Hematopoietic multipotent progenitor cell treated with erythropoietin and hydrocortisone succinate and interleukin-3 and kit ligand, for 15 days (in vitro differentiated cells): Measurements from ENCODE around the gene OSBPL5.
A peak's percentile ranks its signal among the peaks of the same experiment; 100 is the strongest.

Source experiments
- DNase-seq: peaks from one replicate; pipeline ENCODE4 v3.0.0-alpha.2; 2015; ENCODE audit warnings: low spot score

OSBPL5 gene

DNA sequence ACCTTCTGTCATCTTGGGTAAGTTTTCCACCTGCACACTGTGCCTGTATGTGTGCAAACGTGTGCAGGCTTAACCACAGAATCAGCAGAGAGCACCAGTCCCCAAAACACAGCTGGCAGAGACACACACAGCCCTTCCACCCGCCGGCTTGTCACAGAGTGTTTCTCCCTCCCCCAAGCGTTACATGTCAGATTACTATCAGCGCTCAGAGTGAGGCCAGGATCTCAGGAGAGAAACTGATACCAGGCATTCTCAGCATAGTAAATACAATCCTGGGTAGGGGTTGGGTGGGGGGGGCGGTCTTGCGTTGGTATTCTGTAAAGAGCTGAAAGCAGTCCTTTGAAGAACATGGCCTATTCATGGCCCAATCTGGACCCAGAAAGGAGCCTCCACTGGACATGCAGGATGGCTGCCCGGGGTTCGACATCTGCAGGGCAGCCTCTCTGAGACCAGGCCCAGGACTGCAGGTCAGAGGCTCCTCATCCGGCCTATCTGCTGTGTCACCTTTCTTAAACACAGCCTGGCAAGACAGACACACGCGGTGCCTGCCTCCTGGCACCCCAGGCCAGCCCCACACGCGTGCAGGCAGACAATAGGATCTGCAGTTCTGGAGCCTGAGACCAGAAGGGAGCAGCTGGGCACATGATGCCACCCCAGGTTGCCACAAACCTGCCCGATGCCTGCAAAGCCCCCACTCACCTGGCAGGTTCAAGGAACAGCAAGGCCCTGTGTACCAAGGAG is 1.7 kb downstream of the OSBPL5 start:
- DNase-seq: no peak

DNA sequence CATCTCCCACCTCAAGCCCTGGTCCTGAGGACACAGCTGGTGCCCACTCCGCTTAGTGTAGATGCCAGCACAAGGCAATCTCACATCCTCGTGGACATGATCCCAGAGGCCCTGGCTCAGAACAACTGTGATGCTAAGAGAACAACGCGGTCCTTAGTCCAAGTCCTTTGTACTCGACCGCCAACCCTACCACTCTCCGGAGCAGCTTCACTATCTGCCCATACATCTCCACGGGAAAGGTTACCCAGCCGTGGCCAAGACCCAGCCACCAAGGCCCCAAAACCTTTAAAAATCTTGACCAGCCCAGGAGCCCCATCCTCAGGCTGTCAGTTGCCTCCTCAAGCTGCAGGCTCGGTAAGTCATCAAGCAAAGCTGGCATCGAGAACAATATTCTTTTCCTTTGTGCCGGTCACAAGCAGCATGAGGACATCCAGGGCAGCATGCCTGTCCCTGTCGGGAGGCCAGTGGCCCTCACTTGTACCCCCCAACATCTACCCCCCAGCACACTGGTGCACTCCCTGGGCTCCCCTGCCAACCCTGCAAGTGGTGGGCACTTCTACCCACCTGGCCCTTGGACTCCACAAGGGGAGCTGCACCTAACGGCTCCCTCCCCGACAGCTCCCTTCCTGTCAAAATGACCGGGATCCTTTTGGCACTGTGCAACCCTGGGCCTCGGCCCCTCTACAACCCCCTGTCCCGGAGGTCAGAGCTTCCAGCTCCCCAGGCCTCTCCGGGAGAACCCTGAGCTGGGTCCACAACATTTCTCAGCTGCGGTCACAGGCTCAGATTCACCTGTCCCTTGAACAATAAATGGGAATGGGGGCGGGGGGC is 2.5 kb downstream of the OSBPL5 start:
- no peak for DNase-seq

GRCh38 chr11:3161720-3162409 is 3.2 kb downstream of the OSBPL5 start:
- no peak for DNase-seq

DNA sequence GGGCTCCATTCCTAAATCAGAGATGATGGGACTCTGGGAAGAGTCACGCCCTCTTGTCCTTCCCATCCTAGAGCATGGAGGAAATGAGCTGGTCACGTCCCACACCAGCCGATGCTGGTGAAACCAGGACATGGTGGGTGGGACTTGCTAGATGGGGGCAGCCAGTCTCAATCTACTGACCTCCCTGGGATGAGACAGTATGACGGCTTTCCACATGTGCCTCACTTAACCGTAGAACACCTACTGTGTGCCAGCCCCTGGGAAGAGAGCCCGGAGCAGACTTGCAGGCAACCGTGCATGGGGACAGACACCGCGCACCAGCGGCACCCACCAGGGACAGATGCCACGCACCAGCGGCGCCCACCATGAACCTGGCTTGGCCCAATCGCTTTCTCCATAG is 3.8 kb downstream of the OSBPL5 start:
- no peak for DNase-seq

GRCh38 chr11:3160252-3161031 is 4.7 kb downstream of the OSBPL5 start:
- peak; percentile 30 for DNase-seq

GRCh38 chr11:3159296-3160190 is 5.6 kb downstream of the OSBPL5 start:
- no peak for DNase-seq

- DNase-seq: no peak
Measured at GRCh38 chr11:3158821-3159220, 6.3 kb downstream of the OSBPL5 start.

DNA sequence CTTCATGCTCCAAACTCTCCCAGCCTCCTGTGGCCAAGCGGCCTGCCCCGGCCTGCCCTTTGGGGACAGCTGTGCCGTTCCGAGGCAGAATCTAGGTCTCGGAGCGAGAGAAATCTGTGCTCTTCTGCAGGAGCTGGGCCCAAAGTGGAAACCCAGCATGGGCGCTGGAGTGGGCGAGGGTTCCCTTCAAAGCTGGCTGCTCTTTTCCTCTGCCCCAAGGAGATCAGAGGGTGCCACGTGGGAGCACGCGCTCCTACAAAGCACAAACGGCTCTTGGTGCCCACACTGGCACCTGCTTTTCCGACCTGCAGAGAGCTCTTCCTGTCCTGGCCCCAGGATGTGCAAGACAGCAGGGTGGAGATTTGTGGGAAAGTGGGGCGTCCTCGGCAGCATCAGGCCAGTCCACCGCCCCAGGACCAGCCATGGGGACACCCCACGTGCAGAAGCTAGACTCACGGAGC is 6.9 kb downstream of the OSBPL5 start:
- no peak for DNase-seq

DNA sequence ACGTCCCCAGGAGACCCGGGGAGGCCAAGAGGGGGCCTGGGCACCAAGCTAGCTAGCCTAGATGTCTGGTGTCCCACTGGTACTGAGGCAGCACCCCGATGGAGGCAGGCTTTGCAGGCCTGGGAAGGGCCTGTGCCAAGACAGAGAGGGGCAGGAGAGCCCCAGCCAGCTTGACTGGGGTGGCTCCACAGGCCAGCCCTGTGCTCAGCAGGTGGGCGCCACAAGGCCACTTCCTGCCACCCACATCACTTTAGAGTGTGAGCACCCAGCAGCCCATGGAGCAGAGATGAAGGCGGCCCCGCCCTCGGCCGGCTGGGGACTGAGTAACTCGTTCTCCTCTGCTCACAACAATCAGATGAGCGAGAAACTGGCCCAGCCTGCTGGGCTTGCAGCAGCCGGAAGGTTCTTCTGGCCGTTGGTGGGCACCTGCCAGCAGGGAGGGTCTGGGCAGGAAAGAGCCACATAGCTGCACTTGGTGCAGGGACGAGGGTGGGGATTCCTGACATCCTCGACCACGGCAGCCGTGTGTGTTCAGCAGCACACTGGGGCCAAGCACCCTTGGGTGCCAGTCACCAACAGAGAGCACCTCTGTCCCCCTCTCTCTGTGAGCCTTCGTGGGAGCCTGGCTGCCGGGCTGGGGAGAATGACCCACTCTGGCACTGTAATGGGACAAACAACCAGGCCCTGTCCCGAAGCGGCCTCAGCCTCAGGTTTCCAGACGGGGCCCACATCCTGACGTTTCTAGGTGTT is 7.6 kb downstream of the OSBPL5 start:
- no peak for DNase-seq

- no peak for DNase-seq
Measured at GRCh38 chr11:3156661-3157311, 8.3 kb downstream of the OSBPL5 start.

DNA sequence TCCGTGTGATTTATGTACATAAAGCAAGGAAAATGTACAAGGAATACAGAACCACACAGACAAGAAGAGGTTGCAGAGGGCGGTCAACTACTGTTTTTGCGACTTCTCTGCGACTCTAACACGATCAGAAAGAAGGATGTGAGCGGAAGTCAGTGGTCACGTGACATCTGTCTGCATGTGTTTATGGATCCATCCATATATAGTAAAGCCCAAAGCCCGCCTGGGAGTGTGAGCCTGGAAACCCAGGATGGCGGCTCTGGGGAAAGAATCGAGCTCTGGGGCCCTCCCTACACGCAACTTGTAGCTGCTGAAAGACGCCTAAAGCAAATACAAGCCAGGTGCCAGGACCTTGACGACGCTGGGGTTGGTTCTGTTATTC is 8.8 kb downstream of the OSBPL5 start:
- DNase-seq: no peak

- DNase-seq: no peak
Measured at GRCh38 chr11:3155691-3156258, 9.3 kb downstream of the OSBPL5 start.

GRCh38 chr11:3155216-3155615 is 9.9 kb downstream of the OSBPL5 start:
- DNase-seq: no peak

GRCh38 chr11:3154001-3154599 is 11.0 kb downstream of the OSBPL5 start:
- no peak for DNase-seq

GRCh38 chr11:3153291-3153861 is 11.7 kb downstream of the OSBPL5 start:
- no peak for DNase-seq

DNA sequence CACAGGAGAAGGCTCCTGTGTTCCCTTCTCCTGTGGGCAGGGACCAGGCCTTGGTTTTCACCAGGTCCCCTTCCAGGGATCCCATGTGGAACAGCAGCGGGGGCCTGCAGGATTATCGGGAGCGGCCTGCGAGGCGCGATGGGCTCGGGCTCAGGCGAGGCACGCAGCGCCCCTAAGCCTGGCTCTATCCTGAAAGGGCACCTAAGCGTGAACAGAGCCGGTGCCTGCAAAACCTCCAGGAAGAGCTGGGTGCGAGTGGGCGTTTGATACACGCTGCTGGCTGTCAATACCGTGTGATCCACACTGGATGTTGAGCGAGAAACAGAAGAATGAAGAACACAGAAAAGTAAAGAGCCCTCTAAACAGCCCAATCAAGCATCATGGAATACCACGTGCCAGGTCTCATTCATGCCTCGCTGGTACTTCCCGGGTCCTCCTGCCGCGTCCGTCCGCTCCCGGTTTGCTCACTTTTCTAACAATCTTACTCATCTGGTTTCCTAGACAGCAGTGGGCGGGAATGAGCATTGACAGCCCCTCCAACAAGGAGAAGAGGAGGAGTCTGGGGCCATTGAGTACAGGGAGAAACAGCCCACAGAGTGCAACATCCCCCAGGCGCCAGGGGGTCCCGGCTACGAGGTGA is 12.5 kb downstream of the OSBPL5 start:
- no peak for DNase-seq

DNA sequence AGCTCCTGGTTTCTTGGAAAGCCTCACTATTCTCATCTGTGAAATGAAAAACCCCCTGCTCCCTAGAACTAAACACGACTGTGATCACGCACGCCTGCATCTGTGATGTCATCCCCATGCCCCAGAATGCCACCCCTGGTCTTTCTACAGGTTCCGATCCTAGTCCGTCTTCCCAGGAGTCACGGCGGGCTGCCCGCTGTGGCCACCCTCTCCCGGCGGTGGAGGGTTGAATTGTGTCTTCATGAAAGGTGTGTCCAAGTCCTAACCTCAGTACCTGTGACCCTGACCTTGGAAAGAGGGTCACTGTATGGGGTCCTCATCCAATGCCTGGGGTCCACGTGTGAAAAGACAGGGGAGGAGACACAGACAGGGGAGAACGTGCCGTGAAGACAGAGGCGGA is 14.4 kb downstream of the OSBPL5 start:
- DNase-seq: no peak

DNA sequence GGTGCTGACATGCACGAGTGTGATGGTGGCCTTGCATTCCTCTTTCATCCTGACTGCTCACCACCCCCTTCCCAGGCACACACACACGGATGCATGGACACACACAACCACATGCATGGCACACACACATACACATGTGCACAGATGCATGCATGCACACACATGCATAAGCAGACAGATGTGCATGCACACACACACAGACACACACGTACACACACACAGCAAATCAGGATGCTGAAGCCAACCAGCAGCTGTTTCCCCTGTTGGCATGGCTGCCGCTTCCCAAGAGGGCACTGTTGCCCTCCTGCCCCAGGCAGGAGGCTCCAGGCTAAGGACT is 15.3 kb downstream of the OSBPL5 start:
- no peak for DNase-seq
